HG02571 (cell line): Measurements from ENCODE around the gene THSD7B.
A peak's percentile ranks its signal among the peaks of the same experiment; 100 is the strongest.

Source experiments
- ATAC-seq: cut with Tn5 transposase; IDR thresholded peaks from one replicate; pipeline ENCODE4 v1.9.1; 2021; ENCODE audit warnings: mild to moderate bottlenecking, moderate library complexity; ENCODE audit not compliant: unreplicated experiment

The THSD7B gene

GRCh38 chr2:137151731-137152130, 386.4 kb downstream of the THSD7B start:
- ATAC-seq = no peak

- ATAC-seq = no peak
These were observed 389.6 kb downstream of the THSD7B start for GRCh38 chr2:137154946-137155345.

GRCh38 chr2:137155356-137156104, 390.2 kb downstream of the THSD7B start:
- ATAC-seq = no peak

- ATAC-seq = no peak
These were observed 391.0 kb downstream of the THSD7B start for GRCh38 chr2:137156221-137156844.

- no peak for ATAC-seq
These were observed 392.5 kb downstream of the THSD7B start for GRCh38 chr2:137157851-137158250.

- ATAC-seq = no peak
These were observed 395.9 kb downstream of the THSD7B start for GRCh38 chr2:137161250-137161649.

GRCh38 chr2:137165968-137166367, 400.6 kb downstream of the THSD7B start:
- no peak for ATAC-seq

GRCh38 chr2:137167651-137168050, 402.3 kb downstream of the THSD7B start:
- ATAC-seq = no peak

- no peak for ATAC-seq
These were observed 403.2 kb downstream of the THSD7B start for GRCh38 chr2:137168552-137168951.

GRCh38 chr2:137172162-137172561, 406.8 kb downstream of the THSD7B start:
- no peak for ATAC-seq

GRCh38 chr2:137173463-137173862, 408.1 kb downstream of the THSD7B start:
- ATAC-seq = peak; percentile 79

- ATAC-seq = no peak
These were observed 409.9 kb downstream of the THSD7B start for GRCh38 chr2:137175246-137175645.

GRCh38 chr2:137178951-137179377, 413.6 kb downstream of the THSD7B start:
- ATAC-seq = no peak

- no peak for ATAC-seq
These were observed 414.2 kb downstream of the THSD7B start for GRCh38 chr2:137179542-137179941.

GRCh38 chr2:137180012-137180411, 414.7 kb downstream of the THSD7B start:
- ATAC-seq = no peak

- ATAC-seq = no peak
These were observed 416.0 kb downstream of the THSD7B start for GRCh38 chr2:137181370-137181769.

- no peak for ATAC-seq
These were observed 416.7 kb downstream of the THSD7B start for GRCh38 chr2:137182071-137182470.

GRCh38 chr2:137183206-137183898, 418.0 kb downstream of the THSD7B start:
- ATAC-seq = no peak

- no peak for ATAC-seq
These were observed 420.2 kb downstream of the THSD7B start for GRCh38 chr2:137185378-137186078.

GRCh38 chr2:137187216-137187615, 421.9 kb downstream of the THSD7B start:
- no peak for ATAC-seq
